HepG2 (cell line): ENCODE data around the gene C3orf22. TPM values are rescaled to one million over a fixed set of nuclear protein-coding genes. Genes with fewer than 3 reads are reported as not detected.

Experiments
- ATAC-seq: fragments of 200-7000 bp; cut with Tn5 transposase; 3 replicates; pipeline ENCODE4 v1.9.1; 2020; ENCODE audit warnings: mild to moderate bottlenecking, moderate library complexity
- BruUV-seq: library from RNA; stranded (reverse); fragments of 400-500 nt; replicated peaks from 2 replicates; lab custom pipeline; 2021; lab: Mats Ljungman, UMichigan
- CTCF ChIA-PET: fragments of 300-600 bp; formaldehyde crosslinking; extraction: SDS; loops from one replicate; lab custom pipeline; 2021; ENCODE audit warnings: low total read pairs, inconsistent platforms, low intra/inter-chr PET ratio; lab: Yijun Ruan, JAX
- POLR2A ChIA-PET: fragments of 350-600 bp; sonication (Branson Sonifier 250); formaldehyde crosslinking; loops from one replicate; lab custom pipeline; 2020; ENCODE audit warnings: antibody characterized with exemption, inconsistent platforms; lab: Yijun Ruan, JAX
- DNase-seq: peaks from one replicate; pipeline ENCODE4 v3.0.0-alpha.2; 2015; ENCODE audit warnings: low spot score
- FAIRE-seq: peaks from 3 replicates; lab custom pipeline; 2011; peaks lifted over from hg19 to GRCh38; lab: Jason Lieb, UNC
- H2AFZ ChIP-seq: one replicate; pipeline ENCODE4 v1.6.1; 2011; ENCODE audit warnings: low read length, inconsistent platforms
- H3K27ac ChIP-seq: fragments of 300-600 bp; 3 replicates; pipeline ENCODE4 v1.8.0; 2011; ENCODE audit warnings: mixed run types, mild to moderate bottlenecking, mixed read lengths, low read length, inconsistent platforms; ENCODE audit not compliant: insufficient read depth; ENCODE audit errors: extremely low read length
- H3K27me3 ChIP-seq, 2 experiments: fragments of 200-600 bp in 1 of 2; 2 replicates in 1 of 2; 3 replicates in 1 of 2; pipeline versions ENCODE4 v1.6.0 to v1.8.0; 2011; ENCODE audit warnings: low read length in 2 of 2, mild to moderate bottlenecking in 2 of 2, moderate library complexity in 2 of 2, inconsistent platforms in 1 of 2; ENCODE audit not compliant: insufficient read depth in 2 of 2, control insufficient read depth in 1 of 2
- H3K36me3 ChIP-seq, 2 experiments: fragments of 200-600 bp in 1 of 2; replicated peaks in 1 of 2; 2 replicates in 1 of 2; 3 replicates in 1 of 2; pipeline versions ENCODE4 v1.5.1 to v1.8.0; 2011; ENCODE audit warnings: low read length in 2 of 2, inconsistent platforms in 1 of 2; ENCODE audit not compliant: insufficient read depth in 2 of 2, control insufficient read depth in 1 of 2
- H3K4me1 ChIP-seq: 2 replicates; pipeline ENCODE4 v1.5.1; 2012; ENCODE audit warnings: low read length, inconsistent platforms; ENCODE audit not compliant: insufficient read depth
- H3K4me2 ChIP-seq: 2 replicates; pipeline ENCODE4 v1.6.0; 2011; ENCODE audit warnings: low read depth, low read length, inconsistent platforms
- H3K4me3 ChIP-seq, 3 experiments: fragments of 200-600 bp in 1 of 3; sonication (generic), shearing (Covaris generic) in 1 of 3; replicated peaks in 1 of 3; 2 replicates each; pipeline ENCODE4 v1.5.1; 2011 to 2016; ENCODE audit warnings: low read length in 3 of 3, inconsistent platforms in 2 of 3, low read depth in 2 of 3, mild to moderate bottlenecking in 2 of 3, control low read depth in 1 of 3, mixed read lengths in 1 of 3; ENCODE audit not compliant: insufficient read depth in 1 of 3
- H3K79me2 ChIP-seq: one replicate; pipeline ENCODE4 v1.6.1; 2011; ENCODE audit warnings: low read length, inconsistent platforms; ENCODE audit not compliant: insufficient read depth
- H3K9ac ChIP-seq: 2 replicates; pipeline ENCODE4 v1.6.0; 2011; ENCODE audit warnings: mild to moderate bottlenecking, low read depth, low read length, inconsistent platforms; ENCODE audit not compliant: insufficient read depth
- H3K9me3 ChIP-seq: 2 replicates; pipeline ENCODE4 v1.5.1; 2012; ENCODE audit warnings: mild to moderate bottlenecking, low read length
- H4K20me1 ChIP-seq: 2 replicates; pipeline ENCODE4 v1.6.0; 2011; ENCODE audit warnings: inconsistent platforms, mild to moderate bottlenecking, low read length, moderate library complexity; ENCODE audit not compliant: insufficient read depth
- CSRNP1 ChIP-seq: sonication (generic); formaldehyde crosslinking; IDR thresholded peaks from 2 replicates; pipeline ENCODE4 v1.8.1; 2023; ENCODE audit warnings: mild to moderate bottlenecking, missing genetic modification reagents
- DMAP1 ChIP-seq: IDR thresholded peaks from 2 replicates; pipeline ENCODE4 v1.6.1; 2016
- DRAP1 ChIP-seq: IDR thresholded peaks from 2 replicates; pipeline ENCODE4 v1.6.1; 2016; ENCODE audit warnings: missing genetic modification reagents, missing compliant biosample characterization
- FUBP1 ChIP-seq: sonication (generic); formaldehyde crosslinking; IDR thresholded peaks from 2 replicates; pipeline ENCODE4 v1.5.1; 2020; ENCODE audit warnings: missing genetic modification reagents, mild to moderate bottlenecking, borderline replicate concordance
- HIVEP1 ChIP-seq: sonication (generic); formaldehyde crosslinking; IDR thresholded peaks from 2 replicates; pipeline ENCODE4 v1.4.0; 2020; ENCODE audit warnings: mild to moderate bottlenecking, missing genetic modification reagents
- IRF2 ChIP-seq: IDR thresholded peaks from 2 replicates; pipeline ENCODE4 v1.6.1; 2018; ENCODE audit warnings: missing genetic modification reagents, missing compliant biosample characterization
- KDM5B ChIP-seq: sonication (generic); formaldehyde crosslinking; IDR thresholded peaks from 2 replicates; pipeline ENCODE4 v1.4.0; 2020; ENCODE audit warnings: missing genetic modification reagents, mild to moderate bottlenecking, borderline replicate concordance
- NKX3-1 ChIP-seq: sonication (generic); formaldehyde crosslinking; IDR thresholded peaks from 2 replicates; pipeline ENCODE4 v1.5.0; 2020; ENCODE audit warnings: missing genetic modification reagents
- PAX8 ChIP-seq: sonication (generic); formaldehyde crosslinking; IDR thresholded peaks from 2 replicates; pipeline ENCODE4 v1.8.0; 2022; ENCODE audit warnings: mild to moderate bottlenecking, missing genetic modification reagents, borderline replicate concordance
- RFX5 ChIP-seq: IDR thresholded peaks from 2 replicates; pipeline ENCODE4 v1.6.1; 2011; ENCODE audit warnings: low read depth, low read length, improper control_type of control experiment
- TBX3 ChIP-seq: fragments of 450-650 bp; IDR thresholded peaks from 2 replicates; pipeline ENCODE4 v1.6.1; 2017; ENCODE audit warnings: antibody characterized with exemption, mild to moderate bottlenecking, inconsistent platforms, borderline replicate concordance
- ZBTB37 ChIP-seq: sonication (generic); formaldehyde crosslinking; IDR thresholded peaks from 2 replicates; pipeline ENCODE4 v1.4.0; 2020; ENCODE audit warnings: mild to moderate bottlenecking, missing genetic modification reagents
- ZBTB38 ChIP-seq: sonication (generic); formaldehyde crosslinking; IDR thresholded peaks from 2 replicates; pipeline ENCODE4 v1.5.1; 2020; ENCODE audit warnings: mild to moderate bottlenecking, missing genetic modification reagents
- ZBTB8A ChIP-seq: sonication (generic); formaldehyde crosslinking; IDR thresholded peaks from 2 replicates; pipeline ENCODE4 v1.4.0; 2020; ENCODE audit warnings: mild to moderate bottlenecking, low read depth, missing genetic modification reagents, borderline replicate concordance
- ZNF672 ChIP-seq: sonication (generic); formaldehyde crosslinking; IDR thresholded peaks from 2 replicates; pipeline ENCODE4 v1.8.1; 2022; ENCODE audit warnings: missing genetic modification reagents
- ZNF891 ChIP-seq: sonication (generic); formaldehyde crosslinking; IDR thresholded peaks from 2 replicates; pipeline ENCODE4 v1.5.0; 2020; ENCODE audit warnings: mild to moderate bottlenecking, missing genetic modification reagents
- WGBS: methylation state at CpG from one replicate; pipeline ENCODE4 v1.1.6; 2017; ENCODE audit warnings: low lambda C conversion rate; 5-methylcytosine and 5-hydroxymethylcytosine counted together
- in situ Hi-C: cut with HindIII; loops from 2 replicates; pipeline ENCODE4 v1.10.0; 2017; ENCODE audit warnings: low pct_unique_long_range_greater_than_20kb; ENCODE audit not compliant: extremely low pct_ligation_motif_present
- intact Hi-C: fragments of 100-400 bp; cut with micrococcal nuclease; formaldehyde crosslinking; loops from one replicate; pipeline ENCODE4 v1.10.0; 2022; ENCODE audit not compliant: unreplicated experiment
- polyA plus RNA-seq, 8 experiments: library from polyadenylated mRNA; depleted of rRNA in 3 of 8; stranded (reverse) in 7 of 8; unstranded in 1 of 8; fragments of >200 nt; fragmentation: Illumina TruSeq in 4 of 8; extraction: Trizol in 4 of 8; gene quantifications; 2 replicates each; pipeline versions ENCODE4 v1.2.1 to v1.2.3, GENCODE V29; 2011 to 2016; ENCODE audit warnings: low read depth in 4 of 8, missing spikeins in 1 of 8, mixed read lengths in 1 of 8; ENCODE audit not compliant: insufficient read depth in 1 of 8
- total RNA-seq, 5 experiments: library from RNA; depleted of rRNA; stranded (reverse); fragments of >200 nt; fragmentation: Illumina TruSeq; extraction: Trizol; gene quantifications; 2 replicates each; pipeline ENCODE4 v1.2.3, GENCODE V29; 2016; ENCODE audit warnings: low read depth in 1 of 5

Gene C3orf22
- total and polyA plus RNA-seq, 2 of the 13 experiments (the other 11 are each of a cell fraction or from before 2014, with no cell fraction given) = not detected

GRCh38 chr3:126525091-126525852, 33.5 kb downstream of the C3orf22 start (continued):
- TF ChIP-seq CSRNP1 = no peak; the same call in 1 of the 2 replicates

- in situ Hi-C loops (no loop called here), intact Hi-C loops (no loop called here)
- no peaks in the 10 kb centered on the region for H3K36me3 ChIP-seq
- FAIRE-seq (no peak), DNase-seq (peak; percentile 69), ATAC-seq (peak; percentile 6)
- H3K27ac ChIP-seq = peak overlapping the region; percentile 98
- BruUV-seq = TSS peak; percentile 42
- no peaks in the 10 kb centered on the region; a peak in 1 of 5 replicates for H3K27me3 ChIP-seq
- no peak overlapping the region for H2AFZ ChIP-seq
- H3K4me3 ChIP-seq = peak overlapping the region; percentile 70 to 84 (median 82)
- peak overlapping the region; percentile 97 for H3K4me2 ChIP-seq
- H3K4me1 ChIP-seq = peaks cover 91% of the 10 kb centered on the region
- peaks cover 16% of the 10 kb centered on the region for H3K79me2 ChIP-seq
- ChIA-PET POLR2A (interaction anchor here (0.7 to 3.3 kb wide), 6 partner anchors 10 to 135 kb away, joined by 3 to 39 read pairs (median 4); partner anchors contain the start of gene ZXDC), CTCF (no interaction called here)
- no peaks in the 10 kb centered on the region for H4K20me1 ChIP-seq
- no peaks in the 10 kb centered on the region for H3K9me3 ChIP-seq
- H3K9ac ChIP-seq = peak overlapping the region; percentile 88
- WGBS = 4% methylated on average over 4 of the region's 31 CpGs
- TF ChIP-seq ZBTB8A (CRISPR knock-in tag) (no peak), IRF2 (CRISPR knock-in tag) (0 out of 2 replicates have a peak, but pooled peaks have one; percentile 9), DRAP1 (CRISPR knock-in tag) (peak; percentile 22; the same call in 1 of the 2 replicates), ZNF891 (CRISPR knock-in tag) (no peak), DMAP1 (CRISPR knock-in tag) (no peak), ZBTB37 (CRISPR knock-in tag) (no peak), RFX5 (no peak), HIVEP1 (CRISPR knock-in tag) (no peak), ZNF672 (no peak), KDM5B (no peak), NKX3-1 (CRISPR knock-in tag) (no peak), PAX8 (CRISPR knock-in tag) (0 out of 2 replicates have a peak, but pooled peaks have one; percentile 78), FUBP1 (no peak), ZBTB38 (CRISPR knock-in tag) (no peak), TBX3 (no peak)
Observed at GRCh38 chr3:126524429-126524988, 34.2 kb downstream of the C3orf22 start.
